GM23338 (cell line): Measurements from ENCODE around the gene CD68.
A peak's percentile ranks its signal among the peaks of the same experiment; 100 is the strongest.

ENCODE experiments used
- CREB1 ChIP-seq: fragments of 250-450 bp; sonication (Bioruptor Pico); IDR thresholded peaks from 2 replicates; pipeline ENCODE4 v1.5.0; 2020; ENCODE audit warnings: low read depth, mild to moderate bottlenecking, moderate library complexity
- EZH2 ChIP-seq: fragments of 200-600 bp; sonication (generic); IDR thresholded peaks from one replicate; pipeline ENCODE4 v1.8.0; 2017; ENCODE audit warnings: antibody characterized with exemption, mild to moderate bottlenecking, low read depth; ENCODE audit not compliant: unreplicated experiment
- EZH2phosphoT487 ChIP-seq: fragments of 200-600 bp; sonication (generic); IDR thresholded peaks from one replicate; pipeline ENCODE4 v1.8.1; 2018; ENCODE audit warnings: antibody characterized with exemption; ENCODE audit not compliant: unreplicated experiment
- JUNB ChIP-seq: IDR thresholded peaks from one replicate; pipeline ENCODE4 v1.6.1; 2016; ENCODE audit warnings: antibody characterized with exemption; ENCODE audit not compliant: unreplicated experiment
- NANOG ChIP-seq: IDR thresholded peaks from 2 replicates; pipeline ENCODE4 v1.6.1; 2016; ENCODE audit warnings: antibody characterized with exemption, borderline replicate concordance
- POLR2AphosphoS5 ChIP-seq: IDR thresholded peaks from 2 replicates; pipeline ENCODE4 v1.6.1; 2016; ENCODE audit warnings: antibody characterized with exemption, low read depth
- STAT1 ChIP-seq: IDR thresholded peaks from one replicate; pipeline ENCODE4 v1.6.1; 2016; ENCODE audit warnings: antibody characterized with exemption; ENCODE audit not compliant: unreplicated experiment
- ZNF114 ChIP-seq: fragments of 250-450 bp; sonication (Bioruptor Pico); IDR thresholded peaks from 2 replicates; pipeline ENCODE4 v1.5.0; 2020; ENCODE audit warnings: mild to moderate bottlenecking, moderate library complexity
- ZNF331 ChIP-seq: fragments of 250-450 bp; sonication (Bioruptor Pico); IDR thresholded peaks from 2 replicates; pipeline ENCODE4 v1.5.0; 2020; ENCODE audit warnings: low read depth, mild to moderate bottlenecking, moderate library complexity
- TF ChIP-seq, protein P1 (sequence below), 2 experiments: fragments of 200-600 bp in 1 of 2; sonication (generic) in 1 of 2; conservative IDR thresholded peaks; 2 replicates each; pipeline versions ENCODE4 v1.5.1 to v1.6.1; 2016 to 2017; ENCODE audit warnings: antibody characterized with exemption in 2 of 2, low read depth in 2 of 2, mild to moderate bottlenecking in 2 of 2, moderate library complexity in 1 of 2
- TF ChIP-seq, protein P2 (sequence below): IDR thresholded peaks from one replicate; pipeline ENCODE4 v1.6.1; 2018; ENCODE audit warnings: antibody characterized with exemption; ENCODE audit not compliant: unreplicated experiment
- TF ChIP-seq, protein P3 (sequence below): IDR thresholded peaks from 2 replicates; pipeline ENCODE4 v1.6.1; 2016; ENCODE audit warnings: antibody characterized with exemption
- TF ChIP-seq, protein P4 (sequence below): fragments of 250-450 bp; sonication (Bioruptor Pico); IDR thresholded peaks from 2 replicates; pipeline ENCODE4 v1.5.0; 2020; ENCODE audit warnings: mild to moderate bottlenecking, moderate library complexity

DNA sequence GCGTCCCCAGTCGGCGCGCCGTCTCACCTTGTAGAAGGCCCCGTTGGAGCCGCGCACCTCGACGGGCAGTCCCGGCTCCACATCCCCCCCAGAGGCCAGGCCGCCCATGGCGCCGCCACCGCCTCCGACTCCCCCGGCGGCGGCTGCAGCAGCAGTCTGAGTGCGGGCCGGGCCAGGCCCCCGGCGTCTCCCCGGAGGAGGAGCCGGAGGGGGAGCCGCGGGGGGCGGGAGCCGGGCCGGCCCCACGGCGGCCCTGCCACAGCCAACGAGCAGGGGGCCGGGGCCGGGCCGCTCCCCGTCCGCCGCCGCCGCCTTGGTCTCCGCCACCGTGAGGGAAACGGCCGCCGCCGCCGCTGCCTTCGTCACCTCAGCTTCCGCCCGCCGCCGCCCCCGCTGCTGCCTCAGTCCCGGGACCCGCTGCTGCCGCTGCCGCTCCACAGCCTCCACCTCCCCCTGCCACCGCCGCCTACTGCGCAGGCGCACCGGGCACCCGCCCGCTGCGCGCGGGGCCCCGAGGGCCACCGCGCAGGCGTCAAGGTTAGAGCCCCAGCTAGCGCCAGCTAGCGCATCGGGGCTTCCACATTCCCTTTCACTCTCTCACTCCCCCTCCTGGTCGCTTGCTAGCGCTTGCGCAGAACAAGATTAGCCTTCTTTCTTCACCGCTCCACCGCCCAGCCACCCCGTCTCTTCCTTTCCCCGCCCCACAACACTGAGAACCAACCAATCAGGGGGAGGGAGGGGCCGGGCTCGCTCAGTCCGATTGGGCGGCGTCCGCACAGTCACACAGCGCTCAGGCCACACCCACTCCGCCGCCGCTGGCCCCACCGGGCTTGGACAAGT, 35.2 kb downstream of the CD68 start, which contains the start of gene FXR2:
- TF ChIP-seq CREB1 (peak; percentile 55; the same call in 1 of the 2 replicates), ZNF331 (CRISPR knock-in tag) (no peak), POLR2AphosphoS5 (peak; percentile 65), EZH2 (no peak), EZH2phosphoT487 (no peak), JUNB (no peak), STAT1 (no peak), ZNF114 (CRISPR knock-in tag) (no peak), NANOG (no peak)
- TF ChIP-seq, protein P1, sequence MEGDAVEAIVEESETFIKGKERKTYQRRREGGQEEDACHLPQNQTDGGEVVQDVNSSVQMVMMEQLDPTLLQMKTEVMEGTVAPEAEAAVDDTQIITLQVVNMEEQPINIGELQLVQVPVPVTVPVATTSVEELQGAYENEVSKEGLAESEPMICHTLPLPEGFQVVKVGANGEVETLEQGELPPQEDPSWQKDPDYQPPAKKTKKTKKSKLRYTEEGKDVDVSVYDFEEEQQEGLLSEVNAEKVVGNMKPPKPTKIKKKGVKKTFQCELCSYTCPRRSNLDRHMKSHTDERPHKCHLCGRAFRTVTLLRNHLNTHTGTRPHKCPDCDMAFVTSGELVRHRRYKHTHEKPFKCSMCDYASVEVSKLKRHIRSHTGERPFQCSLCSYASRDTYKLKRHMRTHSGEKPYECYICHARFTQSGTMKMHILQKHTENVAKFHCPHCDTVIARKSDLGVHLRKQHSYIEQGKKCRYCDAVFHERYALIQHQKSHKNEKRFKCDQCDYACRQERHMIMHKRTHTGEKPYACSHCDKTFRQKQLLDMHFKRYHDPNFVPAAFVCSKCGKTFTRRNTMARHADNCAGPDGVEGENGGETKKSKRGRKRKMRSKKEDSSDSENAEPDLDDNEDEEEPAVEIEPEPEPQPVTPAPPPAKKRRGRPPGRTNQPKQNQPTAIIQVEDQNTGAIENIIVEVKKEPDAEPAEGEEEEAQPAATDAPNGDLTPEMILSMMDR (conservative IDR thresholded peaks at IDR 0.05; ENCODE audit: low read depth in 2 of 2): peak; percentile 24 to 67; a peak in 3 of 4 replicates
- TF ChIP-seq, protein P2, sequence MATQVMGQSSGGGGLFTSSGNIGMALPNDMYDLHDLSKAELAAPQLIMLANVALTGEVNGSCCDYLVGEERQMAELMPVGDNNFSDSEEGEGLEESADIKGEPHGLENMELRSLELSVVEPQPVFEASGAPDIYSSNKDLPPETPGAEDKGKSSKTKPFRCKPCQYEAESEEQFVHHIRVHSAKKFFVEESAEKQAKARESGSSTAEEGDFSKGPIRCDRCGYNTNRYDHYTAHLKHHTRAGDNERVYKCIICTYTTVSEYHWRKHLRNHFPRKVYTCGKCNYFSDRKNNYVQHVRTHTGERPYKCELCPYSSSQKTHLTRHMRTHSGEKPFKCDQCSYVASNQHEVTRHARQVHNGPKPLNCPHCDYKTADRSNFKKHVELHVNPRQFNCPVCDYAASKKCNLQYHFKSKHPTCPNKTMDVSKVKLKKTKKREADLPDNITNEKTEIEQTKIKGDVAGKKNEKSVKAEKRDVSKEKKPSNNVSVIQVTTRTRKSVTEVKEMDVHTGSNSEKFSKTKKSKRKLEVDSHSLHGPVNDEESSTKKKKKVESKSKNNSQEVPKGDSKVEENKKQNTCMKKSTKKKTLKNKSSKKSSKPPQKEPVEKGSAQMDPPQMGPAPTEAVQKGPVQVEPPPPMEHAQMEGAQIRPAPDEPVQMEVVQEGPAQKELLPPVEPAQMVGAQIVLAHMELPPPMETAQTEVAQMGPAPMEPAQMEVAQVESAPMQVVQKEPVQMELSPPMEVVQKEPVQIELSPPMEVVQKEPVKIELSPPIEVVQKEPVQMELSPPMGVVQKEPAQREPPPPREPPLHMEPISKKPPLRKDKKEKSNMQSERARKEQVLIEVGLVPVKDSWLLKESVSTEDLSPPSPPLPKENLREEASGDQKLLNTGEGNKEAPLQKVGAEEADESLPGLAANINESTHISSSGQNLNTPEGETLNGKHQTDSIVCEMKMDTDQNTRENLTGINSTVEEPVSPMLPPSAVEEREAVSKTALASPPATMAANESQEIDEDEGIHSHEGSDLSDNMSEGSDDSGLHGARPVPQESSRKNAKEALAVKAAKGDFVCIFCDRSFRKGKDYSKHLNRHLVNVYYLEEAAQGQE: no peak
- TF ChIP-seq, protein P3, sequence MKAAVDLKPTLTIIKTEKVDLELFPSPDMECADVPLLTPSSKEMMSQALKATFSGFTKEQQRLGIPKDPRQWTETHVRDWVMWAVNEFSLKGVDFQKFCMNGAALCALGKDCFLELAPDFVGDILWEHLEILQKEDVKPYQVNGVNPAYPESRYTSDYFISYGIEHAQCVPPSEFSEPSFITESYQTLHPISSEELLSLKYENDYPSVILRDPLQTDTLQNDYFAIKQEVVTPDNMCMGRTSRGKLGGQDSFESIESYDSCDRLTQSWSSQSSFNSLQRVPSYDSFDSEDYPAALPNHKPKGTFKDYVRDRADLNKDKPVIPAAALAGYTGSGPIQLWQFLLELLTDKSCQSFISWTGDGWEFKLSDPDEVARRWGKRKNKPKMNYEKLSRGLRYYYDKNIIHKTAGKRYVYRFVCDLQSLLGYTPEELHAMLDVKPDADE: no peak
- TF ChIP-seq, protein P4, sequence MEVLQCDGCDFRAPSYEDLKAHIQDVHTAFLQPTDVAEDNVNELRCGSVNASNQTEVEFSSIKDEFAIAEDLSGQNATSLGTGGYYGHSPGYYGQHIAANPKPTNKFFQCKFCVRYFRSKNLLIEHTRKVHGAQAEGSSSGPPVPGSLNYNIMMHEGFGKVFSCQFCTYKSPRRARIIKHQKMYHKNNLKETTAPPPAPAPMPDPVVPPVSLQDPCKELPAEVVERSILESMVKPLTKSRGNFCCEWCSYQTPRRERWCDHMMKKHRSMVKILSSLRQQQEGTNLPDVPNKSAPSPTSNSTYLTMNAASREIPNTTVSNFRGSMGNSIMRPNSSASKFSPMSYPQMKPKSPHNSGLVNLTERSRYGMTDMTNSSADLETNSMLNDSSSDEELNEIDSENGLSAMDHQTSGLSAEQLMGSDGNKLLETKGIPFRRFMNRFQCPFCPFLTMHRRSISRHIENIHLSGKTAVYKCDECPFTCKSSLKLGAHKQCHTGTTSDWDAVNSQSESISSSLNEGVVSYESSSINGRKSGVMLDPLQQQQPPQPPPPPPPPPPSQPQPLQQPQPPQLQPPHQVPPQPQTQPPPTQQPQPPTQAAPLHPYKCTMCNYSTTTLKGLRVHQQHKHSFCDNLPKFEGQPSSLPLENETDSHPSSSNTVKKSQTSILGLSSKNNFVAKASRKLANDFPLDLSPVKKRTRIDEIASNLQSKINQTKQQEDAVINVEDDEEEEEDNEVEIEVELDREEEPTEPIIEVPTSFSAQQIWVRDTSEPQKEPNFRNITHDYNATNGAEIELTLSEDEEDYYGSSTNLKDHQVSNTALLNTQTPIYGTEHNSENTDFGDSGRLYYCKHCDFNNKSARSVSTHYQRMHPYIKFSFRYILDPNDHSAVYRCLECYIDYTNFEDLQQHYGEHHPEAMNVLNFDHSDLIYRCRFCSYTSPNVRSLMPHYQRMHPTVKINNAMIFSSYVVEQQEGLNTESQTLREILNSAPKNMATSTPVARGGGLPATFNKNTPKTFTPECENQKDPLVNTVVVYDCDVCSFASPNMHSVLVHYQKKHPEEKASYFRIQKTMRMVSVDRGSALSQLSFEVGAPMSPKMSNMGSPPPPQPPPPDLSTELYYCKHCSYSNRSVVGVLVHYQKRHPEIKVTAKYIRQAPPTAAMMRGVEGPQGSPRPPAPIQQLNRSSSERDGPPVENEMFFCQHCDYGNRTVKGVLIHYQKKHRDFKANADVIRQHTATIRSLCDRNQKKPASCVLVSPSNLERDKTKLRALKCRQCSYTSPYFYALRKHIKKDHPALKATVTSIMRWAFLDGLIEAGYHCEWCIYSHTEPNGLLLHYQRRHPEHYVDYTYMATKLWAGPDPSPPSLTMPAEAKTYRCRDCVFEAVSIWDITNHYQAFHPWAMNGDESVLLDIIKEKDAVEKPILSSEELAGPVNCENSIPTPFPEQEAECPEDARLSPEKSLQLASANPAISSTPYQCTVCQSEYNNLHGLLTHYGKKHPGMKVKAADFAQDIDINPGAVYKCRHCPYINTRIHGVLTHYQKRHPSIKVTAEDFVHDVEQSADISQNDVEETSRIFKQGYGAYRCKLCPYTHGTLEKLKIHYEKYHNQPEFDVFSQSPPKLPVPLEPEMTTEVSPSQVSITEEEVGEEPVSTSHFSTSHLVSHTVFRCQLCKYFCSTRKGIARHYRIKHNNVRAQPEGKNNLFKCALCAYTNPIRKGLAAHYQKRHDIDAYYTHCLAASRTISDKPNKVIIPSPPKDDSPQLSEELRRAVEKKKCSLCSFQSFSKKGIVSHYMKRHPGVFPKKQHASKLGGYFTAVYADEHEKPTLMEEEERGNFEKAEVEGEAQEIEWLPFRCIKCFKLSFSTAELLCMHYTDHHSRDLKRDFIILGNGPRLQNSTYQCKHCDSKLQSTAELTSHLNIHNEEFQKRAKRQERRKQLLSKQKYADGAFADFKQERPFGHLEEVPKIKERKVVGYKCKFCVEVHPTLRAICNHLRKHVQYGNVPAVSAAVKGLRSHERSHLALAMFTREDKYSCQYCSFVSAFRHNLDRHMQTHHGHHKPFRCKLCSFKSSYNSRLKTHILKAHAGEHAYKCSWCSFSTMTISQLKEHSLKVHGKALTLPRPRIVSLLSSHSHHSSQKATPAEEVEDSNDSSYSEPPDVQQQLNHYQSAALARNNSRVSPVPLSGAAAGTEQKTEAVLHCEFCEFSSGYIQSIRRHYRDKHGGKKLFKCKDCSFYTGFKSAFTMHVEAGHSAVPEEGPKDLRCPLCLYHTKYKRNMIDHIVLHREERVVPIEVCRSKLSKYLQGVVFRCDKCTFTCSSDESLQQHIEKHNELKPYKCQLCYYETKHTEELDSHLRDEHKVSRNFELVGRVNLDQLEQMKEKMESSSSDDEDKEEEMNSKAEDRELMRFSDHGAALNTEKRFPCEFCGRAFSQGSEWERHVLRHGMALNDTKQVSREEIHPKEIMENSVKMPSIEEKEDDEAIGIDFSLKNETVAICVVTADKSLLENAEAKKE (CRISPR knock-in tag): no peak
